AG04450 (cell line): ENCODE results near the gene LIN28B. TPM values are rescaled to one million over a fixed set of nuclear protein-coding genes. Genes with fewer than 3 reads are reported as not detected.
"Not testable (repeated sequence)": the region's sequence is repeated elsewhere in the genome, so short reads cannot be mapped to it uniquely, and the experiment has no call there.

Source experiments
- CTCF ChIA-PET: fragments of 300-600, 350-600 bp; formaldehyde crosslinking; extraction: SDS; loops from one replicate; lab custom pipeline; 2022; ENCODE audit warnings: antibody characterized with exemption, inconsistent platforms; lab: Charles Lee
- POLR2A ChIA-PET: fragments of 350-600 bp; formaldehyde crosslinking; extraction: SDS; loops from one replicate; lab custom pipeline; 2021; ENCODE audit warnings: antibody characterized with exemption, inconsistent platforms; lab: Yijun Ruan, JAX
- DNase-seq: peaks from one replicate; pipeline ENCODE4 v3.0.0-alpha.2; 2011; ENCODE audit warnings: low read depth, low spot score
- H3K27ac ChIP-seq: one replicate; pipeline ENCODE4 v1.5.1; 2012; ENCODE audit warnings: low read depth, low read length, control low read depth
- H3K27me3 ChIP-seq: one replicate; pipeline ENCODE4 v1.6.0; 2012; ENCODE audit warnings: low read length; ENCODE audit not compliant: control insufficient read depth, insufficient read depth
- H3K4me3 ChIP-seq: 2 replicates; pipeline ENCODE4 v1.5.1; 2011; ENCODE audit warnings: mild to moderate bottlenecking, low read depth, low read length, control low read depth
- H3K9me3 ChIP-seq: 2 replicates; pipeline ENCODE4 v1.5.1; 2012; ENCODE audit warnings: low read length; ENCODE audit not compliant: control insufficient read depth, insufficient read depth
- CTCF ChIP-seq: IDR thresholded peaks from 2 replicates; pipeline ENCODE4 v1.5.1; 2011; ENCODE audit warnings: low read depth, low read length, control low read depth, inconsistent platforms
- polyA plus RNA-seq: library from polyadenylated mRNA; depleted of rRNA; stranded (reverse); fragments of >200 nt; gene quantifications from 2 replicates; pipeline ENCODE4 v1.2.3, GENCODE V29; 2011

Gene LIN28B
- polyA plus RNA-seq, 1 experiment, result not detected

GRCh38 chr6:105069821-105070445 is 113.0 kb downstream of the LIN28B start:
- H3K9me3 ChIP-seq, result no peaks in the 10 kb centered on the region
- ChIA-PET CTCF (interaction anchor here (1.0 kb wide), 1 partner anchor 8 kb away, joined by 6 read pairs; no protein-coding TSS in a partner anchor), POLR2A (no interaction called here)
- no peak for DNase-seq
- H3K27ac ChIP-seq, result no peak overlapping the region
- no peak for TF ChIP-seq CTCF
- peaks cover 9% of the 10 kb centered on the region for H3K27me3 ChIP-seq
- no peak overlapping the region for H3K4me3 ChIP-seq

GRCh38 chr6:105072798-105073199 is 115.9 kb downstream of the LIN28B start:
- no peak for DNase-seq
- TF ChIP-seq CTCF, result no peak
- POLR2A ChIA-PET, result no interaction called here
- Histone ChIP-seq H3K27ac (no peak overlapping the region), H3K9me3 (no peaks in the 10 kb centered on the region), H3K27me3 (peaks cover 3% of the 10 kb centered on the region), H3K4me3 (no peak overlapping the region)
- CTCF ChIA-PET, result no interaction called here

GRCh38 chr6:105075210-105075609 is 118.3 kb downstream of the LIN28B start:
- ChIA-PET CTCF (interaction anchor here (1.6 to 4.5 kb wide), 2 partner anchors 13 to 285 kb away, joined by 4 to 33 read pairs; no protein-coding TSS in a partner anchor), POLR2A (no interaction called here)
- Histone ChIP-seq H3K27me3 (no peaks in the 10 kb centered on the region), H3K4me3 (no peak overlapping the region), H3K9me3 (no peaks in the 10 kb centered on the region), H3K27ac (no peak overlapping the region)
- DNase-seq, result no peak
- no peak for TF ChIP-seq CTCF

GRCh38 chr6:105076418-105076817 is 119.5 kb downstream of the LIN28B start:
- H3K27ac ChIP-seq, DNase-seq, H3K27me3 ChIP-seq, H3K4me3 ChIP-seq, POLR2A ChIA-PET, H3K9me3 ChIP-seq: not testable (repeated sequence)
- CTCF ChIA-PET, result interaction anchor here (1.0 to 4.5 kb wide), 8 partner anchors 9 to 288 kb away, joined by 3 to 36 read pairs (median 10); no protein-coding TSS in a partner anchor

GRCh38 chr6:105077596-105078385 is 120.9 kb downstream of the LIN28B start:
- Histone ChIP-seq H3K9me3 (no peaks in the 10 kb centered on the region), H3K4me3 (no peak overlapping the region), H3K27me3 (no peaks in the 10 kb centered on the region), H3K27ac (no peak overlapping the region)
- ChIA-PET CTCF (interaction anchor here (0.5 to 4.5 kb wide), 37 partner anchors 8 to 797 kb away, joined by 3 to 36 read pairs (median 4); partner anchors contain the start of genes HACE1 and PREP), POLR2A (no interaction called here)
- peak; percentile 6 for DNase-seq
- TF ChIP-seq CTCF, result peak; percentile 61
